AG10803 (cell line): ENCODE results near the gene GKAP1.

Source experiments
- DNase-seq: peaks from one replicate; pipeline ENCODE4 v3.0.0; 2010; ENCODE audit warnings: low read depth
- H3K4me3 ChIP-seq: 2 replicates; pipeline ENCODE4 v1.5.1; 2011; ENCODE audit warnings: mild to moderate bottlenecking, low read length, control low read depth
- TF ChIP-seq, protein P1 (sequence below): conservative IDR thresholded peaks from 2 replicates; pipeline ENCODE4 v1.5.1; 2011; ENCODE audit warnings: mild to moderate bottlenecking, low read length, control low read depth, inconsistent platforms

Gene GKAP1

GRCh38 chr9:83701769-83702168 lies 115.8 kb downstream of the GKAP1 start:
- DNase-seq = peak; percentile 83
- no peak overlapping the region for H3K4me3 ChIP-seq
- TF ChIP-seq, protein P1, sequence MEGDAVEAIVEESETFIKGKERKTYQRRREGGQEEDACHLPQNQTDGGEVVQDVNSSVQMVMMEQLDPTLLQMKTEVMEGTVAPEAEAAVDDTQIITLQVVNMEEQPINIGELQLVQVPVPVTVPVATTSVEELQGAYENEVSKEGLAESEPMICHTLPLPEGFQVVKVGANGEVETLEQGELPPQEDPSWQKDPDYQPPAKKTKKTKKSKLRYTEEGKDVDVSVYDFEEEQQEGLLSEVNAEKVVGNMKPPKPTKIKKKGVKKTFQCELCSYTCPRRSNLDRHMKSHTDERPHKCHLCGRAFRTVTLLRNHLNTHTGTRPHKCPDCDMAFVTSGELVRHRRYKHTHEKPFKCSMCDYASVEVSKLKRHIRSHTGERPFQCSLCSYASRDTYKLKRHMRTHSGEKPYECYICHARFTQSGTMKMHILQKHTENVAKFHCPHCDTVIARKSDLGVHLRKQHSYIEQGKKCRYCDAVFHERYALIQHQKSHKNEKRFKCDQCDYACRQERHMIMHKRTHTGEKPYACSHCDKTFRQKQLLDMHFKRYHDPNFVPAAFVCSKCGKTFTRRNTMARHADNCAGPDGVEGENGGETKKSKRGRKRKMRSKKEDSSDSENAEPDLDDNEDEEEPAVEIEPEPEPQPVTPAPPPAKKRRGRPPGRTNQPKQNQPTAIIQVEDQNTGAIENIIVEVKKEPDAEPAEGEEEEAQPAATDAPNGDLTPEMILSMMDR = no peak

- DNase-seq = no peak
- no peak overlapping the region for H3K4me3 ChIP-seq
- TF ChIP-seq, protein P1 = no peak
These were observed 116.3 kb downstream of the GKAP1 start for GRCh38 chr9:83701286-83701685.

DNA sequence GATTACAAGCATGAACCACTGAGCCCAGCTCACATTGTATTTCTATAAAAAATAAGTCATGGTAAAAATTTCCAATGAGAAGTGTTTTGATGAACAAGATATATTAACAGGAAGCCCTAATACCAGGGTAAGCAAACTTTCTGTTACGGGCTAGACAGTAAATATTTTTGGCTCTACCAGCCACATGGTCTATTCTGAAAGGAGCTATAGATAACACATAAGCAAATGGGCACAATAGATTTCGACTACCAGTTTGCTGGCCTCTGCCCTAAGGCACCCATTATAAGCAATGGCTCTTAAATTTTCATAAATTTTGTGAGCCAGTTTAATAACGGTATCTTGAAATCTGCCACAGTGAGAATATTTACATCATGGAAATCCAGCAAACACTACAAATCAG lies 118.0 kb downstream of the GKAP1 start:
- TF ChIP-seq, protein P1 = no peak
- H3K4me3 ChIP-seq = no peak overlapping the region
- DNase-seq = no peak

- no peak for DNase-seq
- TF ChIP-seq, protein P1 = no peak
- H3K4me3 ChIP-seq = no peak overlapping the region
These were observed 118.5 kb downstream of the GKAP1 start for GRCh38 chr9:83698976-83699585.

DNA sequence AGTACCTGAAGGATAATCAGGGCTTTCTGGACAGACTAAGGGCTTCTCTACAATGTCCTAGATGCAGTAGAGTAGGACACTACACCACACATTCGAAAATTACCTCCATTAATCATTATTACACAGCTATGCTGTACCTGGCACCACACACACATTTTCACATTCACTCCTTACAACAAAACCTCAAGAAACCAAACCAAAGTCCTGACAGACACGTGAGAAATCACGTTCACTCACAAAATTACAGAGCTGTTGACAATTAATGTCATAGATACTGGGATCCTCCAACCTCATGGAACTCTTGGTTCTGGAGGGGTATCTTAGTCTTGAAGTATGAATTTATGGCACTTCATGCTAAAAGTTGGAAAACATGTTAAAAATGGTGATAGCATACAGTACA lies 126.1 kb downstream of the GKAP1 start:
- TF ChIP-seq, protein P1 = no peak
- no peak overlapping the region for H3K4me3 ChIP-seq
- no peak for DNase-seq
